G401 (cell line): ENCODE measurements around the gene PRSS57. TPM values are rescaled to one million over a fixed set of nuclear protein-coding genes. Genes with fewer than 3 reads are reported as not detected.

Experiments used
- DNase-seq: peaks from one replicate; pipeline ENCODE4 v3.0.0-alpha.2; 2015; ENCODE audit warnings: low spot score
- in situ Hi-C: cut with HindIII; loops from 2 replicates; pipeline ENCODE4 v1.10.0; 2016; ENCODE audit warnings: low sequenced_read_pairs, mixed read lengths
- total RNA-seq: library from RNA; depleted of rRNA; stranded (reverse); fragments of >200 nt; shearing (Covaris generic); gene quantifications from 2 replicates; pipeline ENCODE4 v1.2.3, GENCODE V29; 2014

PRSS57 gene
- total RNA-seq, 1 experiment from 2014 or later, result not detected

- DNase-seq, result no peak
- in situ Hi-C loops, result no loop called here
Observed at GRCh38 chr19:725461-726089, 30.3 kb upstream of the PRSS57 start.

- in situ Hi-C loops, result no loop called here
- DNase-seq, result no peak
Observed at GRCh38 chr19:723714-724113, 28.5 kb upstream of the PRSS57 start.

GRCh38 chr19:723247-723646 lies 28.0 kb upstream of the PRSS57 start:
- in situ Hi-C loops, result no loop called here
- no peak for DNase-seq

GRCh38 chr19:722553-723101 lies 27.4 kb upstream of the PRSS57 start:
- in situ Hi-C loops, result no loop called here
- DNase-seq, result no peak

GRCh38 chr19:720345-721160 lies 25.3 kb upstream of the PRSS57 start:
- DNase-seq, result peak; percentile 35
- in situ Hi-C loops, result no loop called here

- DNase-seq, result no peak
- in situ Hi-C loops, result no loop called here
Observed at GRCh38 chr19:719636-720344, 24.5 kb upstream of the PRSS57 start.

GRCh38 chr19:718991-719512 lies 23.8 kb upstream of the PRSS57 start:
- no peak for DNase-seq
- in situ Hi-C loops, result no loop called here

GRCh38 chr19:718251-718951 lies 23.1 kb upstream of the PRSS57 start:
- DNase-seq, result no peak
- in situ Hi-C loops, result no loop called here

GRCh38 chr19:715347-715746 lies 20.1 kb upstream of the PRSS57 start:
- in situ Hi-C loops, result no loop called here
- DNase-seq, result no peak

- peak; percentile 42 for DNase-seq
- in situ Hi-C loops, result no loop called here
Observed at GRCh38 chr19:711254-711653, 16.0 kb upstream of the PRSS57 start.

GRCh38 chr19:710767-711166 lies 15.5 kb upstream of the PRSS57 start:
- in situ Hi-C loops, result no loop called here
- peak; percentile 52 for DNase-seq

- no peak for DNase-seq
- in situ Hi-C loops, result no loop called here
Observed at GRCh38 chr19:709965-710571, 14.8 kb upstream of the PRSS57 start.

- no peak for DNase-seq
- in situ Hi-C loops, result no loop called here
Observed at GRCh38 chr19:709196-709964, 14.1 kb upstream of the PRSS57 start.

GRCh38 chr19:708154-709143 lies 13.2 kb upstream of the PRSS57 start, which contains the start of gene PALM:
Gene PALM, plus strand, starts transcription at chr19:708935. Its CDS starts 212 bp downstream, at chr19:709147.
- in situ Hi-C loops, result no loop called here
- peak; percentile 33 for DNase-seq

GRCh38 chr19:704447-704741 lies 9.1 kb upstream of the PRSS57 start:
- in situ Hi-C loops, result no loop called here
- no peak for DNase-seq

- no peak for DNase-seq
- in situ Hi-C loops, result no loop called here
Observed at GRCh38 chr19:703651-704446, 8.6 kb upstream of the PRSS57 start.
